Thoracic aorta (tissue), 2 donors: ENCODE data around the gene CPB1. TPM values are rescaled to one million over a fixed set of nuclear protein-coding genes. Genes with fewer than 3 reads are reported as not detected.

Source experiments
- ATAC-seq: fragments of 150-250 bp; one replicate; pipeline ENCODE4 v1.8.0; 2017; ENCODE audit warnings: low read depth; ENCODE audit not compliant: insufficient number of reproducible peaks, low FRiP score
- DNase-seq: peaks from one replicate; pipeline ENCODE4 v3.0.0-alpha.2; 2020; ENCODE audit warnings: low spot score
- H3K27ac ChIP-seq, 2 donors: fragments of 200-600 bp; sonication (generic); 1 replicate in 1 of 2; 2 replicates in 1 of 2; pipeline ENCODE4 v1.5.1; 2016; ENCODE audit warnings: mild to moderate bottlenecking in 2 of 2, moderate library complexity in 2 of 2
- H3K27me3 ChIP-seq: fragments of 200-600 bp; sonication (generic); replicated peaks from 2 replicates; pipeline ENCODE4 v1.6.0; 2016; ENCODE audit warnings: mild to moderate bottlenecking; ENCODE audit not compliant: insufficient read depth
- H3K36me3 ChIP-seq: fragments of 200-600 bp; sonication (generic); one replicate; pipeline ENCODE4 v1.5.1; 2016
- H3K4me1 ChIP-seq, 2 donors: fragments of 200-600 bp; sonication (generic); 1 replicate in 1 of 2; 2 replicates in 1 of 2; pipeline versions ENCODE4 v1.5.1 to v1.6.0; 2016; ENCODE audit warnings: low read depth in 2 of 2, mild to moderate bottlenecking in 1 of 2; ENCODE audit not compliant: control insufficient read depth in 1 of 2
- H3K4me3 ChIP-seq: fragments of 200-600 bp; sonication (generic); 2 replicates; pipeline ENCODE4 v1.5.1; 2016; ENCODE audit warnings: mild to moderate bottlenecking
- H3K9me3 ChIP-seq: fragments of 200-600 bp; sonication (generic); 2 replicates; pipeline ENCODE4 v1.5.1; 2016
- CTCF ChIP-seq: fragments of 200-600 bp; sonication (generic); IDR thresholded peaks from one replicate; pipeline ENCODE4 v1.5.1; 2019; ENCODE audit warnings: antibody characterized with exemption
- total RNA-seq, 2 donors: library from RNA; depleted of rRNA; stranded (reverse); fragments of >200 nt; gene quantifications; one replicate each; pipeline versions ENCODE4 v1.1.0 to v1.2.3, GENCODE V29; 2016

CPB1 gene
- total RNA-seq, 2 donors from 2014 or later = 0.95 to 3.5 TPM

DNA sequence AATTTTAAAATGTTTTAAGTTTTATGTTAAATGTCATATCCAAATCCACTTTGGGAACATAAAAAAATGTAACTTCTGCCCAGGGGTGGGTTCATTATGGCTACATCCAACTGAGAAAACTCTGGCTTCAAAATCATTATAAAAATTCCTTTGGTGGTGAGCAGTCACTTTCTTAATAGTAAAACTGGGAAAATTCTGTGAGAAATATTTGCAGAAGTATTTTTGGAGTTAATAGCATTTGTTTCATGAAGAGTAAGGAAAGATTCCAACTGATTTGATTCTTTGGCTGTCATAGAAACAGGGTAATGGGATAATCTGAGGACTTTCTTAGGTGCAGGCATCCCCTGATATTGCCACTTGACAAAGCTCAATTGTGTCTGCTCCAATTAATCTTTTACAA, 76.3 kb downstream of the CPB1 start:
- Histone ChIP-seq H3K27ac (no peak overlapping the region), H3K27me3 (no peaks in the 10 kb centered on the region), H3K9me3 (no peaks in the 10 kb centered on the region), H3K36me3 (no peaks in the 10 kb centered on the region), H3K4me1 (no peaks in the 10 kb centered on the region), H3K4me3 (no peak overlapping the region)
- DNase-seq (no peak), ATAC-seq (no peak)
- TF ChIP-seq CTCF = no peak

GRCh38 chr3:148906667-148907066, 79.1 kb downstream of the CPB1 start:
- no peak for TF ChIP-seq CTCF
- no peak overlapping the region for H3K4me3 ChIP-seq
- H3K27me3 ChIP-seq = peaks cover 3% of the 10 kb centered on the region

More at GRCh38 chr3:148906667-148907066, 79.1 kb downstream of the CPB1 start:
- Histone ChIP-seq H3K9me3 (no peaks in the 10 kb centered on the region), H3K36me3 (no peaks in the 10 kb centered on the region), H3K27ac (no peak overlapping the region), H3K4me1 (no peaks in the 10 kb centered on the region)
- ATAC-seq = no peak
- no peak for DNase-seq

Other genes with a start within 250 kb of the CPB1 start
- 1 to 10 TPM; 3.8 to 7.3 TPM for gene AGTR1, start 129.9 kb upstream of the CPB1 start, total RNA-seq
- gene CPA3, start 37.5 kb downstream of the CPB1 start, total RNA-seq = 10 to 100 TPM; 19.5 to 31.8 TPM
- 10 to 100 TPM; 72.6 to 89.5 TPM for gene GYG1, start 163.7 kb downstream of the CPB1 start, total RNA-seq